GM12878 (cell line): ENCODE measurements around the gene FAM170B. TPM values are rescaled to one million over a fixed set of nuclear protein-coding genes. Genes with fewer than 3 reads are reported as not detected.

Experiments used
- ATF7 ChIP-seq: fragments of 450-650 bp; IDR thresholded peaks from 2 replicates; pipeline ENCODE4 v1.6.1; 2016; ENCODE audit warnings: low read depth, mild to moderate bottlenecking
- BCL11A ChIP-seq: IDR thresholded peaks from 2 replicates; pipeline ENCODE4 v1.6.1; 2011; ENCODE audit warnings: low read depth, low read length
- BMI1 ChIP-seq: fragments of 450-650 bp; IDR thresholded peaks from 2 replicates; pipeline ENCODE4 v1.6.1; 2016; ENCODE audit warnings: mild to moderate bottlenecking, moderate library complexity, borderline replicate concordance
- CHD1 ChIP-seq: IDR thresholded peaks from 2 replicates; pipeline ENCODE4 v1.6.1; 2012; ENCODE audit warnings: low read depth, low read length, improper control_type of control experiment
- CHD4 ChIP-seq: fragments of 200-600 bp; sonication (generic); IDR thresholded peaks from 2 replicates; pipeline ENCODE4 v1.6.1; 2016; ENCODE audit warnings: mild to moderate bottlenecking
- CREM ChIP-seq: IDR thresholded peaks from 2 replicates; pipeline ENCODE4 v1.6.1; 2014; ENCODE audit warnings: antibody characterized with exemption, low read depth
- E4F1 ChIP-seq: fragments of 450-650 bp; IDR thresholded peaks from 2 replicates; pipeline ENCODE4 v1.6.1; 2018; ENCODE audit warnings: borderline replicate concordance, mild to moderate bottlenecking; ENCODE audit not compliant: partially characterized antibody
- IKZF2 ChIP-seq, 2 experiments: fragments of 450-650 bp; IDR thresholded peaks; 2 replicates each; pipeline ENCODE4 v1.6.1; 2017; ENCODE audit warnings: mild to moderate bottlenecking in 2 of 2, moderate library complexity in 2 of 2
- MEF2B ChIP-seq: fragments of 450-650 bp; IDR thresholded peaks from 2 replicates; pipeline ENCODE4 v1.6.1; 2018; ENCODE audit warnings: mild to moderate bottlenecking, moderate library complexity; ENCODE audit not compliant: partially characterized antibody, poor library complexity, severe bottlenecking
- NR2C1 ChIP-seq: fragments of 450-650 bp; IDR thresholded peaks from 2 replicates; pipeline ENCODE4 v1.6.1; 2017; ENCODE audit warnings: antibody characterized with exemption, mild to moderate bottlenecking, moderate library complexity
- NR2F1 ChIP-seq: fragments of 450-650 bp; conservative IDR thresholded peaks from 2 replicates; pipeline ENCODE4 v1.6.1; 2017; ENCODE audit warnings: mild to moderate bottlenecking
- POLR2AphosphoS2 ChIP-seq: IDR thresholded peaks from 2 replicates; pipeline ENCODE4 v1.6.1; 2011; ENCODE audit warnings: low read depth, mild to moderate bottlenecking, low read length, improper control_type of control experiment, moderate library complexity
- SIX5 ChIP-seq: IDR thresholded peaks from 2 replicates; pipeline ENCODE4 v1.6.1; 2011; ENCODE audit warnings: mild to moderate bottlenecking, low read depth, low read length, moderate library complexity; ENCODE audit not compliant: severe bottlenecking
- SMAD1 ChIP-seq: fragments of 450-650 bp; IDR thresholded peaks from 2 replicates; pipeline ENCODE4 v1.6.1; 2018; ENCODE audit warnings: mild to moderate bottlenecking, low read depth; ENCODE audit not compliant: partially characterized antibody
- ZBTB11 ChIP-seq: fragments of 450-650 bp; formaldehyde crosslinking; IDR thresholded peaks from 2 replicates; pipeline ENCODE4 v1.5.0; 2022; ENCODE audit warnings: mild to moderate bottlenecking, missing genetic modification characterization
- polyA plus RNA-seq, 11 experiments: library from polyadenylated mRNA; depleted of rRNA in 4 of 11; unstranded in 6 of 11; stranded (reverse) in 5 of 11; fragments of >200 nt; fragmentation: Nextera tagmentation in 4 of 11; fragmentation: Illumina TruSeq in 1 of 11; extraction: Ambion mirVana in 4 of 11; extraction: Trizol in 1 of 11; gene quantifications; 1 replicate in 1 of 11; 2 replicates in 10 of 11; pipeline versions ENCODE4 v1.2.1 to v1.2.3, GENCODE V29; 2011 to 2016; ENCODE audit warnings: inconsistent platforms in 2 of 11, missing spikeins in 2 of 11, low read depth in 1 of 11
- total RNA-seq, 4 experiments: library from RNA; depleted of rRNA in 3 of 4; stranded (reverse); fragments of >200 nt in 3 of 4; fragmentation: Illumina TruSeq in 1 of 4; extraction: Trizol in 1 of 4; gene quantifications; 2 replicates each; pipeline versions ENCODE4 v1.2.1 to v1.2.3, GENCODE V29; 2013 to 2021
- TF ChIP-seq, protein P1 (sequence below): fragments of 450-650 bp; IDR thresholded peaks from 2 replicates; pipeline ENCODE4 v1.6.1; 2017; ENCODE audit warnings: mild to moderate bottlenecking
- TF ChIP-seq, protein P2 (sequence below): fragments of 450-650 bp; IDR thresholded peaks from 2 replicates; pipeline ENCODE4 v1.6.1; 2016; ENCODE audit warnings: mild to moderate bottlenecking, moderate library complexity, borderline replicate concordance

FAM170B gene
- total and polyA plus RNA-seq, 10 of the 15 experiments (the other 5 are each of a cell fraction or from before 2014, with no cell fraction given), result not detected

- TF ChIP-seq, protein P1, sequence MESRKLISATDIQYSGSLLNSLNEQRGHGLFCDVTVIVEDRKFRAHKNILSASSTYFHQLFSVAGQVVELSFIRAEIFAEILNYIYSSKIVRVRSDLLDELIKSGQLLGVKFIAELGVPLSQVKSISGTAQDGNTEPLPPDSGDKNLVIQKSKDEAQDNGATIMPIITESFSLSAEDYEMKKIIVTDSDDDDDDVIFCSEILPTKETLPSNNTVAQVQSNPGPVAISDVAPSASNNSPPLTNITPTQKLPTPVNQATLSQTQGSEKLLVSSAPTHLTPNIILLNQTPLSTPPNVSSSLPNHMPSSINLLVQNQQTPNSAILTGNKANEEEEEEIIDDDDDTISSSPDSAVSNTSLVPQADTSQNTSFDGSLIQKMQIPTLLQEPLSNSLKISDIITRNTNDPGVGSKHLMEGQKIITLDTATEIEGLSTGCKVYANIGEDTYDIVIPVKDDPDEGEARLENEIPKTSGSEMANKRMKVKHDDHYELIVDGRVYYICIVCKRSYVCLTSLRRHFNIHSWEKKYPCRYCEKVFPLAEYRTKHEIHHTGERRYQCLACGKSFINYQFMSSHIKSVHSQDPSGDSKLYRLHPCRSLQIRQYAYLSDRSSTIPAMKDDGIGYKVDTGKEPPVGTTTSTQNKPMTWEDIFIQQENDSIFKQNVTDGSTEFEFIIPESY, result no peak
- TF ChIP-seq ZBTB11 (no peak), E4F1 (no peak), BCL11A (peak; percentile 86; the same call in 1 of the 2 replicates), NR2C1 (no peak), BMI1 (no peak), ATF7 (peak; percentile 94), MEF2B (peak; percentile 72), IKZF2 (IDR thresholded peaks at IDR 0.05) (peak; percentile 81 to 85), CREM (peak; percentile 94), SIX5 (no peak), SMAD1 (no peak), POLR2AphosphoS2 (no peak), CHD4 (no peak), CHD1 (no peak), NR2F1 (peak; percentile 64; the same call in 1 of the 2 replicates)
- TF ChIP-seq, protein P2, sequence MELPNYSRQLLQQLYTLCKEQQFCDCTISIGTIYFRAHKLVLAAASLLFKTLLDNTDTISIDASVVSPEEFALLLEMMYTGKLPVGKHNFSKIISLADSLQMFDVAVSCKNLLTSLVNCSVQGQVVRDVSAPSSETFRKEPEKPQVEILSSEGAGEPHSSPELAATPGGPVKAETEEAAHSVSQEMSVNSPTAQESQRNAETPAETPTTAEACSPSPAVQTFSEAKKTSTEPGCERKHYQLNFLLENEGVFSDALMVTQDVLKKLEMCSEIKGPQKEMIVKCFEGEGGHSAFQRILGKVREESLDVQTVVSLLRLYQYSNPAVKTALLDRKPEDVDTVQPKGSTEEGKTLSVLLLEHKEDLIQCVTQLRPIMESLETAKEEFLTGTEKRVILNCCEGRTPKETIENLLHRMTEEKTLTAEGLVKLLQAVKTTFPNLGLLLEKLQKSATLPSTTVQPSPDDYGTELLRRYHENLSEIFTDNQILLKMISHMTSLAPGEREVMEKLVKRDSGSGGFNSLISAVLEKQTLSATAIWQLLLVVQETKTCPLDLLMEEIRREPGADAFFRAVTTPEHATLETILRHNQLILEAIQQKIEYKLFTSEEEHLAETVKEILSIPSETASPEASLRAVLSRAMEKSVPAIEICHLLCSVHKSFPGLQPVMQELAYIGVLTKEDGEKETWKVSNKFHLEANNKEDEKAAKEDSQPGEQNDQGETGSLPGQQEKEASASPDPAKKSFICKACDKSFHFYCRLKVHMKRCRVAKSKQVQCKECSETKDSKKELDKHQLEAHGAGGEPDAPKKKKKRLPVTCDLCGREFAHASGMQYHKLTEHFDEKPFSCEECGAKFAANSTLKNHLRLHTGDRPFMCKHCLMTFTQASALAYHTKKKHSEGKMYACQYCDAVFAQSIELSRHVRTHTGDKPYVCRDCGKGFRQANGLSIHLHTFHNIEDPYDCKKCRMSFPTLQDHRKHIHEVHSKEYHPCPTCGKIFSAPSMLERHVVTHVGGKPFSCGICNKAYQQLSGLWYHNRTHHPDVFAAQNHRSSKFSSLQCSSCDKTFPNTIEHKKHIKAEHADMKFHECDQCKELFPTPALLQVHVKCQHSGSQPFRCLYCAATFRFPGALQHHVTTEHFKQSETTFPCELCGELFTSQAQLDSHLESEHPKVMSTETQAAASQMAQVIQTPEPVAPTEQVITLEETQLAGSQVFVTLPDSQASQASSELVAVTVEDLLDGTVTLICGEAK, result peak; percentile 38; the same call in 1 of the 2 replicates
These were observed 43.9 kb upstream of the FAM170B start (continued) for GRCh38 chr10:49177391-49178355.
